ENCODE data around the gene PLD6.

PLD6 gene

GRCh38 chr17:17226451-17227265 lies 20.5 kb upstream of the PLD6 start:
- no peak for DNase-seq

- no peak for DNase-seq
These were observed 19.8 kb upstream of the PLD6 start for GRCh38 chr17:17225901-17226300.

- no peak for DNase-seq
These were observed 18.0 kb upstream of the PLD6 start for GRCh38 chr17:17224137-17224536.

- DNase-seq: no peak
These were observed 17.6 kb upstream of the PLD6 start for GRCh38 chr17:17223736-17224135.

GRCh38 chr17:17221329-17221728 lies 15.2 kb upstream of the PLD6 start:
- DNase-seq: no peak

- DNase-seq: no peak
These were observed 14.4 kb upstream of the PLD6 start for GRCh38 chr17:17220529-17220928.

DNA sequence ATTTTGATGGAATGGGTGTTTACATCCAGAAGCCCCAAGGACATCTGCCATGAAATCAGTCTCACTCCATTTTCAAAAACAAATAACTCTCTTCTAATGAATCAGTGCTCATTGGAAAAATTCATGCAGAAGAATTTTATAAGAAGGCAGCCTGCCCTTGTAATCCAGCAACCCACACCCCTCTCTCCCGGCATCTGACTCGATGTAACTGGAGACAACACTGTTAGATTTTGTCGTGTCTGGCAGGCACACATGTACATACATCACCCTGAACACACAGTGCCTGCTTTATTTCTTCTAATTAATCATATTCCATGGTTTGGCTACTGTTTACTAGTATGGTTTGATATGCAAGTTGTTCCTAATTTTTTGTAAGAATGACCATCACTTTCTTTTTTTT lies 11.9 kb upstream of the PLD6 start:
- no peak for DNase-seq

- DNase-seq: no peak
These were observed 10.6 kb upstream of the PLD6 start for GRCh38 chr17:17216776-17217175.

- no peak for DNase-seq
These were observed 10.1 kb upstream of the PLD6 start for GRCh38 chr17:17216236-17216635.

GRCh38 chr17:17215575-17215974 lies 9.4 kb upstream of the PLD6 start:
- no peak for DNase-seq

DNA sequence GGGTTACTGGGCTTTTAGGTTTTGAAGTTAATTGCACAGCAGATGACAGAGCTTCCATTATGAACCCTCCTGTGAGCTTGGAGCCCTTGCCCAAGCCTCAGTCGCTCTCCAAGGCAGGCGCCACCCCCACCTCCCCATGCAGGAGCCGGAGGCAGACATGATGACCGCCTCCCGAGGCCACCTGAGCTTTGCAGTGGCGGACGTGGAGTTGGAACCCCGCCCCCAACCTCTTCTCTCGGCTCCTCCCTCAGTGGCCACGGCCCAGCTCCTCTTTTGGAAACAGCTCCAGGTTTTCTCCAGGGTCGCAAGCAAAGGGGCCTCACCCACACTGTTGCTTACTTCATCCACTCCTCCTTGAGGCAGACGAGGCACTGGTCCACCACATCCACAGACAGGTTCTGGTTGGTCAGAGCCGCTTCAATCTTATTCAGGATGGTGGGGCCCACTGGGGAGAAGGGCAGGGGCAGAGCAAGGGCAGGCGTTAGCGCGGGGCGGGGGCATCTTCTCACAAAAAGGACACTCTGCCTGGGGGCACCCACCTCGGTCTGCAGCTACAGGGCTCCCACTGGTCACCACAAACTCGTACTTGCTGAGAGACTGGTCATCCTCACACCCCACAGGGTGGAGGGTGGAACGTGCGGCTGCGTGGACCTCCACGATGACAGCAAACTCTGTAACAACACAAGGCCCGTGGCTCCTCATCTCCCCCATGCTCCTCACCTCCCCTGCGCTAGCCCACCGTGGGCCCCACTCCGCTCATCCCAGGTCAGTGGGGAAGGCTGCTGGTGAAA lies 8.7 kb upstream of the PLD6 start:
- no peak for DNase-seq

GRCh38 chr17:17213775-17214174 lies 7.6 kb upstream of the PLD6 start:
- DNase-seq: no peak

- no peak for DNase-seq
These were observed 1.9 kb upstream of the PLD6 start for GRCh38 chr17:17207998-17208397.

DNA sequence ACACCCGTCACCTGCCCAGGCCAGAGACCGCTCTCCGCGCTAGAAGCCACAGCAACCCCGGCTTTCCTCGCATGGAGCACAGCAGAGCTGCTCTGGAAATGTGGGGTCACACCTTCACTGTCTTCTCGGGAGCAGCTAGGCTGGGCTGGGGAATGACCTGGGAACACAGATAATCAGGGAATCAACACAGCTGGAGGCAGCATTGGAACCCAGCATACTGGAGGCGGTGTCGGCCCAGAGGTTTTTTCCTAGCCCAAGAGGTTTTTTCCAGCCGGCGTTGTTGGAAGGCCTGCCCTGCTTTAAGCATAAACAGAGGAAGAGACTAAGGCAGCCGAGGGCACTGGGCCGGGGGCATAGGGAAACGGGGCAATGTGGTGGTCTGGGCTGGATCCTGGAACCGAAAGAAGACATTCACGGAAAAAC lies 791 bp upstream of the PLD6 start:
- DNase-seq: no peak

DNA sequence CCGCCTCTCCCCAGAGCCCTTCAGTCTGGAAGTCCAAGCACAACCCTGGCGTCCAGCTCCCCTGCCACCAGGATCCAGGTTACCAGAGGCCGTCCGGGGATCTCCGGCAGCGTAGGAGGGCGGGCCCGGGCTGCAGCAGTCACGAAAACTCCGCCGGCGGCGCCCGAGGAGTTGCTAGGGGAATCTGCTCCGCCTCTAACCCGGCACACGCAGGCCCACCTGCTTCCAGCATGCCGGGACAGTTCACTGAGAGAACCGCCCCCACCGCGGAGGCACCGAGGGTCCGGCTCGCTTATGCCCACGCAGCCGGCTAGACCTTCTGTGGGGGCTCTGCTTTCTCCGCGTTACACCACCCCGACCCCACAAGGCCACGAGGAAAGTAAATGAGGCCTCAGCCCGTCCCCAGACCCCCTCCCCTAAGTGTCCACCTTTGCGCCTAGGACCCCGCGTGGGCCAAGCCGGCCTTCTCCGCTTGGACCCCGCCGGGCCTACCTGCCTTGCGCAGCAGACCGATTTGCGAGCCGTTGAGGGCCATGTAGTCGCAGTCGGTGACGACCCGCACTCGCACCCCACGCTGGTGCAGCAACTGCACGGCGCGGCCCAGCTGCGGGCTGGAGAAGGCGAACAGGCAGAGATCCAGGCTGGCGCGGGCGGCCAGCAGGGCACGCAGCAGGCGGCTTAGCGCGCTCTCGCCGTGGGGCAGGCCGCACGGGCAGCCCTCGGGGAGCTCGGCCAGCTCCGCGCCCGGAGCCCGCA lies 587 bp downstream of the PLD6 start:
- DNase-seq: no peak

DNA sequence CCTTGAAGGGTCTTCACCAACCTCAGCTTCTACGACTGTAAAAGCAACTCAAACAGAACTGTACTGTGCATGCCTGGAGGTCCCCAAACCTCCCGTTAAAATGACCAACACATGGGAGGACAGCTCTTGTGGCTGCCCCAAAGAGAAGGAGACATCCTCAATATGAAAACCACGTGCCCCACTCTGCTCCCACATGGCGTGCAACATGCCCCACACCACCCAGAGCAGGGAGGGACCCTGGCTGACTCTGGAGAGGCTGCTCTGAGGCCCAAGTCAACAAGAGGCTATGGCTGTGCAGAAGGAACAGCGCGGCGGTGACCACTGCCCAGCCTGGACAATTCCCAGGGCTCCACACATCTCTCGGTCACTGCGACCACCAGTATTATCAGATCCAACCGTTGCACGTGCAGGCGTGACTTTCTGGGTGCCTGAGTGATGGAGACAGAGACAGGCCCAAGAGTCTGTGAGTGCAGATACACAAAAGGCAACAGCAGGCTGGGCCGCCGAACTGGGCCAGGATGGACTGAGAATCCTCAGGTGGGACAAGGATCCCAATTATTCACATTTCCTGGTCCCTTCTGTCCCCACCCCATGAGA lies 1.4 kb downstream of the PLD6 start:
- no peak for DNase-seq

GRCh38 chr17:17204041-17204591 lies 2.0 kb downstream of the PLD6 start:
- no peak for DNase-seq

DNA sequence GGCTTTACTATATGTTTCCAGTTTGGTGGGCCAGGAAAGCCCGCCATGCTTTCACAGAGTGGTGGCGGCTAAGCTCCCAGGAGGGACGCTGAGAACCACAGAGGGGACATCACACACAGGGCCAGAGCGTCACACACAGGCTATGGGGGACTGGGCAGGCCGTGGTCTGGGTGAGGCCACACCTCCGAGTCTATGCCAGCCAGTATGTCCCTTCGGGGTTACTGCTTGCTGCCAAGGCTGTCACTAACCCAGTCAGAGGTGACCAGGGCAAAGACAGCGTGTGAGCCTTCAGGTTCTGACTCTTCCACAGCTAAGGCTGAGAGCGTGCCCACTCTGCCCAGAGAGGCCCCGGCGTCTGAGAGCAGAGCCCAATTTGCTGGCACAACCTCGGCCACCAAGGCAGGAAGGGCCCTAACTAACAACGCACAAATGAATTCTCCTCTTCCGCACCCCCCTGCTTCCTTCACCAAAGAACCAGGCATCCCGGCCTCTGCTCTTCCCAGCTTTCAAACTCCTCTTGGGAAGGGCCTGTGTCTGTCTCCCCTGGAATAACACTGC lies 2.9 kb downstream of the PLD6 start:
- no peak for DNase-seq

GRCh38 chr17:17201907-17202306 lies 4.2 kb downstream of the PLD6 start:
- DNase-seq: no peak

GRCh38 chr17:17201271-17201670 lies 4.9 kb downstream of the PLD6 start:
- DNase-seq: no peak

DNA sequence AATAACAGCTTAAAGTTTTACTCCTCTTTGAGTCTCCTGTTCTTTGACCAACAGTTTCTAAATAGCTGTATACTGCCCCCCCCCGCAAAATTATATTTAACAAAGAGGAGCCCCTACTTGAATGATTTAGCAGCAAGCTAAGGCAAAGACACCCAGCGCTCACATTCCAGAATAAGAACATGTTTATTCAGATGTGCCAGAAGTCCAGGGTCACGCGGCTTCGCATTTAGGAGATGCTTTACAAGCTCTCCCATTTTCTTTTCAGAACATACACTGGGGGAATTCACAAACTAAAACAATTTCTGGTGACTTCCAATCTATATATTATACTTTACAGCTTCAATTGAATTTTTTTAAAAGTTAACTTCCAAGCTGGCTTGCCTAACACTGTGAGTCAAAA lies 5.3 kb downstream of the PLD6 start:
- DNase-seq: no peak

- DNase-seq: no peak
These were observed 5.8 kb downstream of the PLD6 start for GRCh38 chr17:17200311-17200710.

GRCh38 chr17:17198281-17198680 lies 7.9 kb downstream of the PLD6 start:
- DNase-seq: no peak

Data from NCI-H187 treated with DMSO at 0.1 percent for 48 hours (cell line).